Epithelial cell of esophagus (primary cell): ENCODE measurements around the gene PSMD10.

Source experiments
- DNase-seq: peaks from one replicate; pipeline ENCODE4 v3.0.0; 2010; ENCODE audit warnings: low read depth
- H3K4me3 ChIP-seq: 2 replicates; pipeline ENCODE4 v1.5.1; 2011; ENCODE audit warnings: mild to moderate bottlenecking, low read length, control low read depth
- CTCF ChIP-seq: IDR thresholded peaks from 2 replicates; pipeline ENCODE4 v1.5.1; 2011; ENCODE audit warnings: low read depth, mild to moderate bottlenecking, low read length, control low read depth, inconsistent platforms; ENCODE audit not compliant: insufficient read depth; ENCODE audit errors: missing control alignments

The PSMD10 gene

DNA sequence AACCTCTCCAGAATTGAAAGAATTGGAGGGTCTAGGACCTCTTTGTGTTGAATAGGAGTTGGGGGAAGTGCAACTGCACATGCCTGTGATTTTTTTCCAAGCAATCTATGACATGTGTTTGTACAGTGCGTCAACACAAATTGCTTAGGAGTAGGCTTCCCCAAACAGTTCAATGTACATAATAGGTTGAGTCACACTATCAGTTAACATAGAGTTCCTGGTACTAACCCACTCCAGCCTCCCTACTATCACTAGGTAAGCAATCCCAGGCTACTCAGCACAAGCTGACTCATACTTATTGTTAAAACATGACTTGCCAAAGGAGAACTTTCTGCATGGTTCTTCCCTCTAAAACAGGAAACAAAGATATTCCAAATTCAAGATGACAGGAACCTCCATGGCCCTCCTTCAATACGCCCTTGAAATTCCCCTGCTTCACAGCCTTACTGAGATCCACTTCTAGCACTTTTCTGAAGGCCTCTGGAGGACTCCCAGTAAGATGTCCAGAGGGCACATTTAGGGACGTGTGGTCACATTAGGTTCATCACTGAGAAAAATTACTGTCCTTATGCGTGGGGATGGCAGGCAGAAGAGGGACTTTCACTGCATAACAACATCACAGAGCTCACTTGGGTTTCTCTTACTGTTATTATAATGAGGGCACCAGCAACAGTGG lies 54.9 kb downstream of the PSMD10 start:
- TF ChIP-seq CTCF: no peak
- H3K4me3 ChIP-seq: no peak overlapping the region
- DNase-seq: peak; percentile 92

DNA sequence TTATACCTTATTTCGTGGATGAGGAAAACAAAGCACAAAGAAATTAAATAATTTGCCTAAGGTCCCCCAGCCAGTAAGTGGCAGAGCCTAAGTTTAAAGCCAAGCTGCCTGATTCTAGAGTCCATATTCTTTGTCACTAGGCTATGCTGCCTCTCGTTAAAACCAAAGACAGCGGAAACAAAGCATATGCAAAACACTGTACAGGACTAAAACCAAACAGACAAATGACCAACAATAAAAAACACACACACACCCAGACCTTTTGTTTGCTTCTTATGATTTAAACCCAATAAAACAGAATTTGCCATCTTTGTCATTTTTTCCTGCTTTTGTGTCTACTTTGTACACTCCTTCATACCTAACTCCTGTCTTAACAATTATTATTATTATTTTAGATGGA lies 56.6 kb downstream of the PSMD10 start:
- TF ChIP-seq CTCF: no peak
- DNase-seq: no peak
- H3K4me3 ChIP-seq: no peak overlapping the region
